SJSA1 (cell line): ENCODE measurements around the gene KAT2B. TPM values are rescaled to one million over a fixed set of nuclear protein-coding genes. Genes with fewer than 3 reads are reported as not detected.

Experiments
- DNase-seq, 2 experiments: peaks; one replicate each; pipeline ENCODE4 v3.0.0-alpha.2; 2015 to 2020; ENCODE audit warnings: low spot score in 2 of 2, low read depth in 1 of 2
- H3K27ac ChIP-seq: fragments of 250-450 bp; sonication (Bioruptor Pico); 2 replicates; pipeline ENCODE4 v1.5.1; 2020; ENCODE audit warnings: mild to moderate bottlenecking, moderate library complexity
- H3K27me3 ChIP-seq: fragments of 250-450 bp; sonication (Bioruptor Pico); replicated peaks from 2 replicates; pipeline ENCODE4 v1.5.1; 2020; ENCODE audit warnings: mild to moderate bottlenecking, moderate library complexity
- H3K36me3 ChIP-seq: fragments of 250-450 bp; sonication (Bioruptor Pico); 2 replicates; pipeline ENCODE4 v1.5.1; 2020; ENCODE audit warnings: mild to moderate bottlenecking
- H3K4me1 ChIP-seq: fragments of 250-450 bp; sonication (Bioruptor Pico); replicated peaks from 2 replicates; pipeline ENCODE4 v1.6.1; 2021; ENCODE audit warnings: mild to moderate bottlenecking
- H3K4me3 ChIP-seq: fragments of 250-450 bp; sonication (Bioruptor Pico); 2 replicates; pipeline ENCODE4 v1.5.1; 2020; ENCODE audit warnings: mild to moderate bottlenecking
- H3K9me3 ChIP-seq: fragments of 250-450 bp; sonication (Bioruptor Pico); replicated peaks from 2 replicates; pipeline ENCODE4 v1.5.1; 2020; ENCODE audit warnings: mild to moderate bottlenecking
- total RNA-seq: library from RNA; depleted of rRNA; stranded (reverse); fragments of >200 nt; shearing (Covaris generic); gene quantifications from 2 replicates; pipeline ENCODE4 v1.2.3, GENCODE V29; 2014

Gene KAT2B
- total RNA-seq, 1 experiment from 2014 or later, result 11.2 TPM

DNA sequence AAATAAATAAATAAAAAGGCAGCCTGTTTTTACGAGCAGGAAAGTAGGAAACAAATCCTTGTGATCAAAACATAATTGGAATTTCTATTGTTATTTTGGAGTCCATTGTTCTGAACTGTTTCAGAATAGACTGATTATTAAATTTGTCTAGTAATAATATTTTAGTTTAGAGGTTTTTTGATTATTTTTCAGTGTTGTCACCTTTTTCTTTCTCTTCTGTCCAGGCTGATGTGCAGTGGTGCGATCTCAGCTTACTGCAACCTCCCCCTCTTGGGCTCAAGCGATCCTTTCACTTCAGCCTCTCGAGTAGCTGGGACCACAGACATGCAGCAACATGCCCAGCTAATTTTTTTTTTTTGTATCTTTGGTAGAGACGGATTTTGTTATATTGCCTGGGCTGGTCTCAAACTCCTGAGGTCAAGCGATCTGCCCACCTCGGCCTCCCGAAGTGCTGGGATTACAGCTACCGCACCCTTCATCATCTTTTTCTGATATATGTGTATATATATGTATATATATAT is 38.0 kb downstream of the KAT2B start:
- no peaks in the 10 kb centered on the region for H3K36me3 ChIP-seq
- H3K27me3 ChIP-seq, result no peaks in the 10 kb centered on the region
- no peak overlapping the region for H3K27ac ChIP-seq
- no peak for DNase-seq
- H3K4me3 ChIP-seq, result no peak overlapping the region
- peaks cover 16% of the 10 kb centered on the region for H3K4me1 ChIP-seq
- no peaks in the 10 kb centered on the region for H3K9me3 ChIP-seq

DNA sequence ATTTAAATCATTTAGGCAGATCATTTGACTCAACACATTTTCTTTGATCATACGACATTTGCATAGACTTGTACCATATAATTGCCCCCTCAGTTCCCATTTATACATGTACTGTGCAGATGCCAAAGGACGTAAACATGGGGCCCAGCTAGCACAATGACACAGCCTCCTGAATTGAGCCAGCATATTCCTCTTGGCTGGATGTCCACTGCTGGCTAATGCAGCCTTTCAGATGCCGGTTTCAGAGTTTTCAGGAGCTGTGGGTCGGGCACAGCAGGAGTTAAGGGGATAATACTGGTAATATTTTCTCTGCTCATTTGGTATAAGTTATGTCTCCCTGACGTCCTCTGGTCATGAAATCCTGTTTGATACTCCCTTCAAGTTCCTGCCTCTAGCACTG is 39.4 kb downstream of the KAT2B start:
- Histone ChIP-seq H3K4me3 (no peak overlapping the region), H3K9me3 (no peaks in the 10 kb centered on the region), H3K27ac (no peak overlapping the region), H3K27me3 (no peaks in the 10 kb centered on the region), H3K4me1 (peaks cover 16% of the 10 kb centered on the region), H3K36me3 (no peaks in the 10 kb centered on the region)
- no peak for DNase-seq

- Histone ChIP-seq H3K36me3 (no peaks in the 10 kb centered on the region), H3K27me3 (no peaks in the 10 kb centered on the region), H3K4me3 (no peak overlapping the region), H3K27ac (no peak overlapping the region), H3K9me3 (no peaks in the 10 kb centered on the region), H3K4me1 (peaks cover 13% of the 10 kb centered on the region)
- DNase-seq, result no peak
Measured at GRCh38 chr3:20080956-20081554, 40.8 kb downstream of the KAT2B start.

DNA sequence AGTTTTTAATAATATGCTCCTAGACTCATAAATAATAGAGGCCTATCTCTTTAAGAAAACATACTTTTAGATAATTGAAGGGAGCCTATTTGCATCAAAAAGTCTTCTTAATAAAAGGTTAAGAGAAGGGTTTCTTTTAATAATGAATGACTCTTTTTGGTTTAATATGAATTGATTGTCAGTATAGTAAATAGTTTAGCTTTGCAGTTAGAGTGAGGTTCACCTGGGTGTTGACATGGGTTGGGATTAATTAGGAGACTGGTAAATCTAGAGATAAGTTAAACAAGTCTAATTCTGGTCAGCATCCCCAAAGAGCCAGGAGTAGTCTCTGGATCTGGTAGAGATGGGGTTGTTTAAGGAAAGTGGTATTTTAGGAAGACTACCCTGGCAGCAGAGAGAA is 43.0 kb downstream of the KAT2B start:
- Histone ChIP-seq H3K27me3 (no peaks in the 10 kb centered on the region), H3K27ac (no peak overlapping the region), H3K36me3 (no peaks in the 10 kb centered on the region), H3K9me3 (no peaks in the 10 kb centered on the region), H3K4me3 (no peak overlapping the region), H3K4me1 (no peaks in the 10 kb centered on the region)
- DNase-seq, result no peak

- no peaks in the 10 kb centered on the region for H3K9me3 ChIP-seq
- H3K4me1 ChIP-seq, result no peaks in the 10 kb centered on the region
- H3K27ac ChIP-seq, result no peak overlapping the region
- no peak for DNase-seq
- H3K27me3 ChIP-seq, result no peaks in the 10 kb centered on the region
- H3K36me3 ChIP-seq, result no peaks in the 10 kb centered on the region
- no peak overlapping the region for H3K4me3 ChIP-seq
Measured at GRCh38 chr3:20083953-20084352, 43.7 kb downstream of the KAT2B start.

DNA sequence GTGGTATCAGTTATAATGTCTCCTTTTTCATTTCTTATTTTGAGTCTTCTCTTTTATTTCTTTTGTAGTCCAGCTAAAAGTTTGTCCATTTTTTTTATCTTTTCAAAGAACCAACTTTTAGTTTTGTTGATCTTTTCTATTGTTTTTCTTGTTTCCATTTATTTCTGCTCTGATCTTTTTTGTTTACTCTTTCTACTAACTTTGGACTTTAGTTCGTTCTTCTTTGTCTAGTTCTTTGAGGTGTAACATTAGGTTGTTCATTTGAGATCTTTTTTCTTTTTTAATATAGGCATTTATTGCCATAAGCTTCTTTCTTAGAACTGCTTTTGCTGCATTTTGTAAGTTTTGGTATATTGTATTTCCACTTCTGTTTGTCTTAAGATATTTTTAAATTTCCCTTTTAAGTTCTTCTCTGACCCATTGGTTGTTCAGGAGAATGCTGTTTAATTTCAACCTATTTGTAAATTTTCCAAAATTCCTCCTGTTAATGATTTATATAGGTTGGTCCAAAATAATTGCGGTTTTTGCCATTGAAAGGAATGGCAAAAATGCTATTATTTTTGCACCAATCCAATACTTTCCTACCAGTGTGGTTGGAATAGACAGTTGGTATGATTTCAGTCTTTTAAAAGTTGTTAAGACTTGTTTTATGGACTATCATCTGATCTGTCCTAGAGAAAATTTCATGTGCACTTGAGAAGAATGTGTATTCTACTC is 51.2 kb downstream of the KAT2B start:
- no peak for DNase-seq
- Histone ChIP-seq H3K4me1 (no peaks in the 10 kb centered on the region), H3K27ac (no peak overlapping the region), H3K27me3 (no peaks in the 10 kb centered on the region), H3K36me3 (no peaks in the 10 kb centered on the region), H3K9me3 (no peaks in the 10 kb centered on the region), H3K4me3 (no peak overlapping the region)

DNA sequence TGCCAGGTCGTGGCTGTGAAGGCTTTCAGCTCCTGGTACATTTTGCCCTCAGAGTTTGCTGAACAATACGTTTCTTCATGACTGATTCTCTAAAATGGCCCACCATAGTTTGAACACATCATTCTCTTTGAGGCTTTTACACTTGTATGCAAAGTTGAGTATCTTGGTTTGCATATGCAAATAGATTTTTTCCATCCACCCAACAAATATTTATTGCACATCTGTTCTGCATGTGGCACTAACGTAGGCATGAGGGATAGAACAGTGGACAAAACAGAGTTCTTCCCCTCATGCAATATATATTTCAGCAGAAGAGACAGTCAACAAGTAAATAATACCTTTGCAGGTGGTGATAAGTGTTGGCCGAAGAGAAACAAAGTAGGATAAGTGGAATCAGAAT is 55.2 kb downstream of the KAT2B start:
- no peak for DNase-seq
- Histone ChIP-seq H3K4me3 (no peak overlapping the region), H3K36me3 (no peaks in the 10 kb centered on the region), H3K27ac (no peak overlapping the region), H3K9me3 (no peaks in the 10 kb centered on the region), H3K4me1 (no peaks in the 10 kb centered on the region; the same call in 1 of the 2 replicates), H3K27me3 (no peaks in the 10 kb centered on the region)

DNA sequence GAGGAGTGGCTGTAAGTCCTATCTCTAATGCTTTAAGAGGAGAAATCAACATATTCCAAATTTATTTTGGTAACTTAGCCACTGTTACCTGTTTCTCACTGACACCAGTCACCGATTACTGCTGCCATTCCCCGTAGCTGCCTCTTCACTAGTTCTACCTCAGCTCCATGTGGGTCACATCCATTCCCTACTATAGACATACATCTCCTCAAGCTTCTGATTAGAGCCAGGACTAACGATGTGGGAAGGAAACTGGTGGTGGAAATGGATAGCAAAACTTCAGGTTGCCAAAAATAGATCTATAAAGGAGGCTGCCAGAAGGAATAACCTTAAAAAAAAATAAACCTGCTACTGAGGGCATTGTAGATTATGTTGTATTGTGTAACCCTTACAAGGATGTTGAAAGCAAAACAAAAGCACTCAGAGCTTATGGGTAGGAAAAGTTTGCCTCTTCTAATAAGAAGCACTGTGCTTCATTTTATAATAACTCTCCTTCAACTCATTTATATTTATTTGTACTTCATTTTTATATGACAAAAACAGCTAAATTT is 56.0 kb downstream of the KAT2B start:
- H3K4me1 ChIP-seq, result no peaks in the 10 kb centered on the region; the same call in 1 of the 2 replicates
- H3K27me3 ChIP-seq, result no peaks in the 10 kb centered on the region
- H3K27ac ChIP-seq, result no peak overlapping the region
- no peak overlapping the region for H3K4me3 ChIP-seq
- H3K9me3 ChIP-seq, result no peaks in the 10 kb centered on the region
- DNase-seq, result no peak
- H3K36me3 ChIP-seq, result no peaks in the 10 kb centered on the region

GRCh38 chr3:20097015-20097414 is 56.8 kb downstream of the KAT2B start:
- H3K4me3 ChIP-seq, result no peak overlapping the region
- no peak overlapping the region for H3K27ac ChIP-seq
- no peaks in the 10 kb centered on the region for H3K27me3 ChIP-seq

GRCh38 chr3:20099060-20099459 is 58.8 kb downstream of the KAT2B start:
- Histone ChIP-seq H3K27me3 (no peaks in the 10 kb centered on the region), H3K4me3 (no peak overlapping the region), H3K9me3 (no peaks in the 10 kb centered on the region), H3K27ac (no peak overlapping the region), H3K36me3 (no peaks in the 10 kb centered on the region), H3K4me1 (no peaks in the 10 kb centered on the region; the same call in 1 of the 2 replicates)
- peak in 1 of 2 experiments; percentile 10 for DNase-seq

More at GRCh38 chr3:20097015-20097414, 56.8 kb downstream of the KAT2B start:
- Histone ChIP-seq H3K9me3 (no peaks in the 10 kb centered on the region), H3K4me1 (no peaks in the 10 kb centered on the region; the same call in 1 of the 2 replicates), H3K36me3 (no peaks in the 10 kb centered on the region)
- DNase-seq, result no peak

GRCh38 chr3:20100151-20100550 is 59.9 kb downstream of the KAT2B start:
- H3K27ac ChIP-seq, result no peak overlapping the region
- H3K36me3 ChIP-seq, result no peaks in the 10 kb centered on the region
- no peaks in the 10 kb centered on the region for H3K9me3 ChIP-seq
- no peaks in the 10 kb centered on the region for H3K27me3 ChIP-seq
- no peak for DNase-seq
- H3K4me3 ChIP-seq, result no peak overlapping the region
- H3K4me1 ChIP-seq, result no peaks in the 10 kb centered on the region; the same call in 1 of the 2 replicates

DNA sequence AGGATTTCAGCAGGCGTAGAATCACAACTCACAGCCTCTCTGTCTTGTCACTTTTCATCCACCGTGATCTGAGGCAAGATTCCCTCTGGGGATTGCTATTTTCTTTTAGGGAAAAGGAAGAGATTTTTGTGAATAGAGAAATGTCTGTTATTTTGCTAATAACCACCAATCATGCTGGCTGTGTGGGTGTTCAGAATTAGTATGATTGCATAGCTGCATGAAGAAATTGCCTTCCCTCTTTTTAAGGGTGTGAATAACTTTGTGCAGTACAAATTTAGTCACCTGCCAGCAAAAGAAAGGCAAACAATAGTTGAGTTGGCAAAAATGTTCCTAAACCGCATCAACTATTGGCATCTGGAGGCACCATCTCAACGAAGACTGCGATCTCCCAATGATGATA is 60.8 kb downstream of the KAT2B start:
- Histone ChIP-seq H3K4me1 (no peaks in the 10 kb centered on the region; the same call in 1 of the 2 replicates), H3K4me3 (no peak overlapping the region), H3K27me3 (no peaks in the 10 kb centered on the region), H3K27ac (no peak overlapping the region), H3K36me3 (no peaks in the 10 kb centered on the region), H3K9me3 (no peaks in the 10 kb centered on the region)
- DNase-seq, result no peak

GRCh38 chr3:20103731-20104130 is 63.5 kb downstream of the KAT2B start:
- no peaks in the 10 kb centered on the region for H3K36me3 ChIP-seq
- no peaks in the 10 kb centered on the region for H3K9me3 ChIP-seq
- no peak overlapping the region for H3K27ac ChIP-seq
- no peak overlapping the region for H3K4me3 ChIP-seq
- H3K4me1 ChIP-seq, result no peaks in the 10 kb centered on the region; the same call in 1 of the 2 replicates
- DNase-seq, result no peak
- H3K27me3 ChIP-seq, result no peaks in the 10 kb centered on the region

- Histone ChIP-seq H3K27me3 (no peaks in the 10 kb centered on the region), H3K36me3 (no peaks in the 10 kb centered on the region), H3K4me3 (no peak overlapping the region), H3K4me1 (no peaks in the 10 kb centered on the region), H3K27ac (no peak overlapping the region), H3K9me3 (no peaks in the 10 kb centered on the region)
- no peak for DNase-seq
Measured at GRCh38 chr3:20104167-20104661, 64.0 kb downstream of the KAT2B start.
